Measurements from ENCODE around the gene NAT16. TPM values are rescaled to one million over a fixed set of nuclear protein-coding genes. Genes with fewer than 3 reads are reported as not detected.

The NAT16 gene
- total RNA-seq, 5 donors from 2014 or later (not counting 1 experiment from before 2014, with no cell fraction given) = not detected

GRCh38 chr7:101166909-101167644 lies 13.0 kb downstream of the NAT16 start:
- Histone ChIP-seq H3K36me3 (ENCODE audit: control insufficient read depth in 2 of 2, extremely low read depth in 1 of 2, insufficient read depth in 1 of 2, low read length in 1 of 2) (no peaks in the 10 kb centered on the region), H3K9me3 (no peaks in the 10 kb centered on the region), H3K27me3 (replicated peaks in 1 of 2; ENCODE audit: control insufficient read depth in 2 of 2, extremely low read depth in 1 of 2, insufficient read depth in 2 of 2, low read length in 1 of 2) (peaks cover 21 to 93% of the 10 kb centered on the region in 2 experiments), H3K27ac (ENCODE audit: low read length) (no peak overlapping the region), H3K4me3 (ENCODE audit: control insufficient read depth in 1 of 2, extremely low read depth in 1 of 2, low read length in 1 of 2) (no peak overlapping the region), H3K4me1 (ENCODE audit: control insufficient read depth in 1 of 2, extremely low read depth in 1 of 2, insufficient read depth in 2 of 2, low read length in 2 of 2) (peaks cover 35 to 81% of the 10 kb centered on the region in 2 experiments)
- ATAC-seq (replicated peaks in 1 of 4) (no peak), DNase-seq (no peak)
- WGBS (ENCODE audit: insufficient coverage) = 1% methylated on average over 9 of the region's 19 CpGs
- Mint-ChIP-seq H3K27ac (no peak overlapping the region), H3K4me1 (peaks cover 64 to 75% (median 66%) of the 10 kb centered on the region in 3 donors), H3K9me3 (no peaks in the 10 kb centered on the region), H3K27me3 (peaks cover 60 to 78% of the 10 kb centered on the region in 2 donors), H3K36me3 (no peaks in the 10 kb centered on the region), H3K4me3 (peak overlapping the region in 1 of 3 donors; percentile 86)
- POLR2A ChIA-PET = no interaction called here
- CTCF ChIA-PET = no interaction called here

- Histone ChIP-seq H3K4me3 (ENCODE audit: control insufficient read depth in 1 of 2, extremely low read depth in 1 of 2, low read length in 1 of 2) (no peak overlapping the region), H3K27me3 (replicated peaks in 1 of 2; ENCODE audit: control insufficient read depth in 2 of 2, extremely low read depth in 1 of 2, insufficient read depth in 2 of 2, low read length in 1 of 2) (peaks cover 22 to 93% of the 10 kb centered on the region in 2 experiments), H3K9me3 (no peaks in the 10 kb centered on the region), H3K36me3 (ENCODE audit: control insufficient read depth in 2 of 2, extremely low read depth in 1 of 2, insufficient read depth in 1 of 2, low read length in 1 of 2) (no peaks in the 10 kb centered on the region), H3K27ac (ENCODE audit: low read length) (no peak overlapping the region), H3K4me1 (ENCODE audit: control insufficient read depth in 1 of 2, extremely low read depth in 1 of 2, insufficient read depth in 2 of 2, low read length in 2 of 2) (peaks cover 32 to 76% of the 10 kb centered on the region in 2 experiments)
- Mint-ChIP-seq H3K27me3 (peaks cover 56 to 74% of the 10 kb centered on the region in 2 donors), H3K27ac (no peak overlapping the region), H3K4me3 (peak overlapping the region in 1 of 3 donors; percentile 86), H3K9me3 (no peaks in the 10 kb centered on the region), H3K4me1 (peaks cover 60 to 70% (median 62%) of the 10 kb centered on the region in 3 donors), H3K36me3 (peaks cover under 1% of the 10 kb centered on the region)
- ATAC-seq (replicated peaks in 1 of 4) = no peak
- 11% methylated on average over 3 of the region's 11 CpGs for WGBS (ENCODE audit: insufficient coverage)
- no peak for DNase-seq
- ChIA-PET POLR2A (interaction anchor here in 1 of 2 donors (0.6 kb wide), 1 partner anchor 1606 kb away, joined by 5 read pairs; no protein-coding TSS in a partner anchor), CTCF (no interaction called here)
These were observed 13.5 kb downstream of the NAT16 start for GRCh38 chr7:101166648-101166908.

GRCh38 chr7:101165958-101166647 lies 14.0 kb downstream of the NAT16 start:
- Mint-ChIP-seq H3K27ac (peak overlapping the region in 1 of 2 donors; percentile 82), H3K4me3 (peak overlapping the region; percentile 64 to 86 (median 65)), H3K9me3 (no peaks in the 10 kb centered on the region), H3K27me3 (peaks cover 51 to 74% of the 10 kb centered on the region in 2 donors), H3K4me1 (peaks cover 55 to 69% (median 57%) of the 10 kb centered on the region in 3 donors), H3K36me3 (peaks cover 5% of the 10 kb centered on the region)
- 4% methylated on average over 21 of the region's 38 CpGs for WGBS (ENCODE audit: insufficient coverage)
- H3K27me3 ChIP-seq (replicated peaks in 1 of 2; ENCODE audit: control insufficient read depth in 2 of 2, extremely low read depth in 1 of 2, insufficient read depth in 2 of 2, low read length in 1 of 2) = peaks cover 22 to 93% of the 10 kb centered on the region in 2 experiments
- no peaks in the 10 kb centered on the region for H3K9me3 ChIP-seq
- no peak for ATAC-seq (replicated peaks in 1 of 4)
- H3K4me1 ChIP-seq (ENCODE audit: control insufficient read depth in 1 of 2, extremely low read depth in 1 of 2, insufficient read depth in 2 of 2, low read length in 2 of 2) = peaks cover 28 to 71% of the 10 kb centered on the region in 2 experiments
- CTCF ChIA-PET = interaction anchor here in 1 of 2 donors (1.4 to 1.9 kb wide), 2 partner anchors 8 to 22 kb away, joined by 3 to 6 read pairs; no protein-coding TSS in a partner anchor
- POLR2A ChIA-PET = interaction anchor here in 1 of 2 donors (0.6 kb wide), 1 partner anchor 1606 kb away, joined by 5 read pairs; no protein-coding TSS in a partner anchor
- no peaks in the 10 kb centered on the region for H3K36me3 ChIP-seq (ENCODE audit: control insufficient read depth in 2 of 2, extremely low read depth in 1 of 2, insufficient read depth in 1 of 2, low read length in 1 of 2)
- DNase-seq = no peak
- peak overlapping the region; percentile 5 to 54 for H3K4me3 ChIP-seq (ENCODE audit: control insufficient read depth in 1 of 2, extremely low read depth in 1 of 2, low read length in 1 of 2)
- H3K27ac ChIP-seq (ENCODE audit: low read length) = no peak overlapping the region

GRCh38 chr7:101165075-101165957 lies 14.8 kb downstream of the NAT16 start, which contains the start of gene VGF:
Gene VGF (minus strand): TSS chr7:101165569. CDS start chr7:101164843, 726 bp downstream.
- ChIA-PET CTCF (interaction anchor here (0.9 to 1.9 kb wide), 3 partner anchors 9 to 21 kb away, joined by 3 to 6 read pairs (median 3); no protein-coding TSS in a partner anchor), POLR2A (interaction anchor here in 1 of 2 donors (0.6 to 0.7 kb wide), 2 partner anchors 53 to 1017 kb away, joined by 3 read pairs; partner anchors contain the start of gene ZNHIT1)
- no peak within 1 kb of the TSS for H3K27ac ChIP-seq (ENCODE audit: low read length)
- no peaks in the 10 kb centered on the region for H3K36me3 ChIP-seq (ENCODE audit: control insufficient read depth in 2 of 2, extremely low read depth in 1 of 2, insufficient read depth in 1 of 2, low read length in 1 of 2)
- Mint-ChIP-seq H3K4me3 (peak within 1 kb of the TSS; percentile 64 to 86 (median 65)), H3K9me3 (no peaks in the 10 kb centered on the region), H3K4me1 (peaks cover 47 to 61% (median 49%) of the 10 kb centered on the region in 3 donors), H3K27ac (peak within 1 kb of the TSS in 1 of 2 donors; percentile 82), H3K36me3 (peaks cover 7% of the 10 kb centered on the region), H3K27me3 (peaks cover 45 to 67% of the 10 kb centered on the region in 2 donors)
- WGBS (ENCODE audit: insufficient coverage) = 2% methylated on average over 60 of the region's 74 CpGs
- DNase-seq (peak; percentile 82 to 96 (median 91)), ATAC-seq (replicated peaks in 1 of 4) (peak; percentile 76 to 87 (median 78))
- H3K4me1 ChIP-seq (ENCODE audit: control insufficient read depth in 1 of 2, extremely low read depth in 1 of 2, insufficient read depth in 2 of 2, low read length in 2 of 2) = peaks cover 20 to 63% of the 10 kb centered on the region in 2 experiments
- H3K9me3 ChIP-seq = no peaks in the 10 kb centered on the region
- H3K4me3 ChIP-seq (ENCODE audit: control insufficient read depth in 1 of 2, extremely low read depth in 1 of 2, low read length in 1 of 2) = peak within 1 kb of the TSS; percentile 5 to 54
- H3K27me3 ChIP-seq (replicated peaks in 1 of 2; ENCODE audit: control insufficient read depth in 2 of 2, extremely low read depth in 1 of 2, insufficient read depth in 2 of 2, low read length in 1 of 2) = peaks cover 17 to 91% of the 10 kb centered on the region in 2 experiments

GRCh38 chr7:101164071-101164840 lies 15.8 kb downstream of the NAT16 start:
- Histone ChIP-seq H3K27ac (ENCODE audit: low read length) (no peak overlapping the region), H3K27me3 (replicated peaks in 1 of 2; ENCODE audit: control insufficient read depth in 2 of 2, extremely low read depth in 1 of 2, insufficient read depth in 2 of 2, low read length in 1 of 2) (peaks cover 13 to 91% of the 10 kb centered on the region in 2 experiments), H3K36me3 (ENCODE audit: control insufficient read depth in 2 of 2, extremely low read depth in 1 of 2, insufficient read depth in 1 of 2, low read length in 1 of 2) (peaks cover 0 to 1% of the 10 kb centered on the region in 2 donors), H3K4me1 (ENCODE audit: control insufficient read depth in 1 of 2, extremely low read depth in 1 of 2, insufficient read depth in 2 of 2, low read length in 2 of 2) (peaks cover 16 to 53% of the 10 kb centered on the region in 2 experiments), H3K9me3 (no peaks in the 10 kb centered on the region), H3K4me3 (ENCODE audit: control insufficient read depth in 1 of 2, extremely low read depth in 1 of 2, low read length in 1 of 2) (peak overlapping the region in 1 of 2 donors; percentile 52)
- no peaks in the 10 kb centered on the region for H3K9me3 Mint-ChIP-seq
- H3K27ac Mint-ChIP-seq = peak overlapping the region in 1 of 2 donors; percentile 36
- POLR2A ChIA-PET = no interaction called here
- peak overlapping the region in 2 of 3 donors; percentile 31 to 86 for H3K4me3 Mint-ChIP-seq
- DNase-seq (peak in 1 of 35 experiments; percentile 19), ATAC-seq (replicated peaks in 1 of 4) (no peak)
- CTCF ChIA-PET = interaction anchor here (0.9 to 1.9 kb wide), 2 partner anchors 8 to 20 kb away, joined by 3 to 6 read pairs; no protein-coding TSS in a partner anchor
- H3K4me1 Mint-ChIP-seq = peaks cover 37 to 51% (median 38%) of the 10 kb centered on the region in 3 donors
- H3K36me3 Mint-ChIP-seq = peaks cover 13% of the 10 kb centered on the region
- 5% methylated on average over 73 of the region's 75 CpGs for WGBS (ENCODE audit: insufficient coverage)
- H3K27me3 Mint-ChIP-seq = peaks cover 39 to 57% of the 10 kb centered on the region in 2 donors

Data from T-cell (primary cell).